HG03460 (cell line): ENCODE results near the gene PARD3B.

Experiments used
- ATAC-seq: cut with Tn5 transposase; IDR thresholded peaks from one replicate; pipeline ENCODE4 v1.9.1; 2021; ENCODE audit not compliant: unreplicated experiment

Gene PARD3B

DNA sequence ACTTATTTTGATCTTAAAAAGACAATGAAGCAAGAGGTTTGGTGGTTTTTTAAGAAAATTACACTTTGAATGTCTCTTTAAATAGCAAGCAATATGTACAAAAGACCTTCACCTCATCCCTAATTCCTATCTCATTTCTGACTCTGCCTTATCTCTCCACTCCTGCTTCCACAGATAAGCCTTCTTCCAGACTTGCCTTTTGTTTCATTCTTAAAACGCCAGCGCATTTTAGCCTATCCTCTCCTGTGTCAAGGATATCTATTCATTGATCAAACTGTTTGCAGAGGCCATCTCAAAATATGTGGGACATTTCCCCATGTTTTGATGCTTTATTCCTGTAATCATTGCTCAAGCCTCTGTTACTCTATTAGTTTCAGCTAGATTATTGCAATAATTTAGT, 562.5 kb downstream of the PARD3B start:
- ATAC-seq: no peak

DNA sequence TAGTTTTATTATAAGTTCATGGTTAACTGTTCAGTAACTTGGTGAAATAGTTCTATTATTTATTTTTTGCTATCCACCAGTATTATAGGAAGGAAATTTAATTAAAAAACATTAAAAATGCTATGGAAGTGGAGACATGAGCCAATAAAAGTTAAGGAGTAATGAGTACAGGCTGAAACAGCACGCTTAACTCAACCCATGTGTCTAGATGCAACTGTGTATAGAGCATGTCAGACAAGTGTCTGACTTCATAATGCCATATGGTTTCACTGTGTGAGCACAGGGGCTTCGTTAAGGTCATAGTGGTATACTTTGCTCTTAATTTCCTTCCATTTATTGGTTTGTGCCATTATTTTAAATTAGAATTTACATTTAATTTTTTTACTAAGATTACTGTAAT, 570.2 kb downstream of the PARD3B start:
- no peak for ATAC-seq

DNA sequence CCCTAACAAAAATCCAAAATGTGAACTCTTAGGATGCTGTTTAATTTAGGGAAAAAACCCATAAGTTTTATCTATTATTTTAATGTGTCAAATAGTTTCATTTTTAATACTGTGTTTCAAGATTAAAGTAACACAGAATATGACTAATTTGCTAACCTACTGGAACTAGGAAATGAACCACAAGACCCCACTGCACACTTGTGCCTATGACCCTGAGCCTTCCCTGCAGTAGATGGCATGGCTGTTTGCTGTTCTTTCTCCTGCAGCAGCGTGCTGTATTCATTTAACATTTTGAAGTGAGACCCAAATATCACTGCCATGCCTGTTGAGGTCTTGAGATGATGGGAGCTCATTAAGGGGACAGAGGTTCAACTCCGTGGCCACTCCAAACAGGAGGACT, 571.9 kb downstream of the PARD3B start:
- ATAC-seq: no peak

DNA sequence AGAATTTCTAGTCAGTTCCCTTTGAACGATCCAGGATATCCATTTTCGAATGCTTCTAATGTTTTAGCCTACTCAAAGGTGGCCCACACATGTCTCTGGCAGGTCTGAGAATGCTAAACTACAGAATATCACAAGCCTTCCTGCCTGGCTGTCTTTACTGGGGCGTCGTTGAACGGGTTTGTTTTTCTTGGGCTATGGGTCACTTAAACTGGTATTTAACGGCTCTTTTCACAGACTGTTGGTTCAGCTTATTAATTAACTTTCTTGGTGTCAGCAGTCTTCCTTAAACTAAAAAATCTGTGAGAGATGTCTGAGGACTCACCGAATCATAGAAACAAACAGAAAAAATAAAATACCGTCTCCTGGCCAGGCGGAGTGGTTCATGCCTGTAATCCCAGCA, 573.9 kb downstream of the PARD3B start:
- ATAC-seq: no peak

- ATAC-seq: no peak
These were observed 583.5 kb downstream of the PARD3B start for GRCh38 chr2:205128726-205129125.

- no peak for ATAC-seq
These were observed 584.3 kb downstream of the PARD3B start for GRCh38 chr2:205129531-205129930.

DNA sequence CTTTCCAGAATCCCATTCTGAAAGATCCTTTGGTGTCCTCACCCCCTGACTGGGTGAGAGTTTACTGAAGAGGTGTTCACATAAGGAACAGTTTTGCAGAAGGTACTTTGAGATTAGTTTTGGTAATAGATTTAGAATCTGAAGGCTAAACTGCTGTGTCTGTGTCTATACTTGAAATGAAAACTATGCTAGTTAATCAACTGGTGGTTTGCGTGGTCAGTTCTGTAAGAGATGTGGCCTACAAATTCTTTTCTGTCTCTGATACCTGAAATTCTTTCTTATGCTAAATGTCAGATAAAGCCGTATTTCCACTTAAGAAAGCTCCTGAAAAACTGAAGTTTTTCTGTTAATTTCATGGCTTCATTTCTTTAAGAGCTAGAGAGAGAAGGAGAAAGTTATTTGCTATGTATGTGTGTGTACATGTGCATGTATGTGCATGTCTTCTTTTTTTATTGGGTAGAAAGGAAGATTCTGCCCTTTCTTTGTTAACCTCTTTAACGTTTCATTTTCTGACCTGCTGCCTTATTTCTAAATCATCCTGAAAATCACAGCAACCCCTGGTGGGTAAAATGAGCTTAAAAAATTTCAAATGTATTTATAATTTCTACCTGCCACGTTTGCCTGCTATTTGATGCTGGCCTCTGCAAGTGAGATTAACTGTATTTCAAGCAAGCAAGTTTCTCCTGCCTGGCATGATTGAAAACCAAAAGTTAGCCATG, 585.0 kb downstream of the PARD3B start:
- ATAC-seq: no peak

DNA sequence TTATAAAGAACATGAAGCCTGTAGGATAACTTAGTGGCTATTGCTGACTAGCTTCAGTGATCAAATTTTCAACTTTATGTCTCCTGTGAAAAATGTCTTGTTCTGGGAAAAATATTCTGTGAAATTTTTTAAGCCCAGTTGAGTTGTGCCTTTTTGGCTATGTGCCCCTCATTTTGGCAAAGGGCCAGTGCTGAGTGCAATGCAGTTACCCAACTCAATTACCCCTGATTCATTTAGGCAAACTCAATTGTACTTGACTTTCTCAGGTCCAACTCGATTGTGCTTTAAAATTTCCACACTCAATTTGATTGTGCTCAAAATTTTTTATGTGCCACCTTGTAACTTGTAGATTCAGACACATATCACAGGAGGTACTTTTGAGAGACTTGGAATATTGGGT, 588.3 kb downstream of the PARD3B start:
- ATAC-seq: no peak

DNA sequence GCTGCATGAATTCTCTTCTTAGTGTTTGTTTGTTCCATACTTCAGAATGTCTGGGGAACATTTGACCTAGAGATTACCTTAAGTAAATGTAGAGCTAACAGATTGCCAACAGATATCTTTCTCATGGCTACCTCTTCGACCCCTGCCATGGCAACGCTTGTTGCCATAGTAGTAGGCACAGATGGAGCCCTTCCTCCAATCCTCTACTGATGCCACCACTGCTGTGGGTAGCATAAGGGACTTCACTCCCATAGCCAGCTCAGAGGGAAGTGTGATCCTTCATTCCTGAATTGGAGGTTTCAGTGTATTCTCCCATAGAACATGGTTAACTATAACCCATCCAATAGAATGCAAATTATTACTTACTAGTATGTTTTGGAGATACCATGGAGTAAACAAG, 593.5 kb downstream of the PARD3B start:
- ATAC-seq: no peak

DNA sequence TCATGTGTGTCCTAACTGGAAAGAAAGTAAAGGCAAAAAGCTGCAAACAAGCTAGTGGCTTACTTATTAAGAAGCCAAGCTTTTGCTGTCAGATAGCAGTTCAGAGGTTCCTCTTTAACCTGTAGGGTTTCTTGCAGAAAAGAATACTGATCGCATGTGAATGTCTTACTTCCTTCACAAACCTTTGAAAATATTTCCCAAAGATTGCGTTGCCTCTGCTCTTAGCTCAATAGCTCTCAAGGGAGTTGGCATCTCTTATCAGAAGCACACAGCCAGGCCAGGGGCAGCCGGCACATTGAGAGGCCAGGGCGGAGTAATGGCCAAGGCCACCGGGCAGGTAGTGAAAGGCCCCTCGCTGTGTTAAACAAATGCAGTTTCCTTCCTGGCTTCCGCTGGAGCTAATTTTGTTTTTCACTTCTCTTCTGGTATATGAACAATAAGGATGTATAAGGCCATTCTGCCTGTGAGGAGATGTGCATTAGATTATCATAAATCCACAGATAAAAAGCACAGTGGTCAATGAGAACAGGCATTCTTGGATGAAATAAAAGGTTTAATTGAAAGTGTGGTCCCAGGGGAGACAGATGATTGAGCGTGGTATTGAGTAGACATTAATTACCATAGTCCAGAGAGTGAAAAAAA, 594.7 kb downstream of the PARD3B start:
- ATAC-seq: peak; percentile 77

DNA sequence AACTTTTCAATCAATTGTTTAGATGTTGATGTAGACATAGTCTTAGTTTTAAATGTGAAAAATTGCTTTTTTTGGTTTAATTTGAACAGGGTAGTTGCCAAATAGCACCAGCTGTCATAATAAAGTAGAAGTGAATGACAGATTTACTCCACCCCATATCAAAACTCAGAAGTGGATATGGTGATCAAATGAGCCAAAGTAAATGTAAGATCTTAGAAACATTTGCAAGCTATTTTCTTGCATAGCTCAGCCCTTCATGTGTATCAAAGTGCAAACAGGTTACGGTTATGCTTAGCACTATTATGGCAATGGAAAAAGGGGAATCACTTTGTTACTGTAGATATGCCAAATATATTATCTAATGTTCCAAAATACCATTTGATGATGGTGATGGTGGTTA, 596.1 kb downstream of the PARD3B start:
- ATAC-seq: no peak

- no peak for ATAC-seq
These were observed 600.6 kb downstream of the PARD3B start for GRCh38 chr2:205145888-205146287.

DNA sequence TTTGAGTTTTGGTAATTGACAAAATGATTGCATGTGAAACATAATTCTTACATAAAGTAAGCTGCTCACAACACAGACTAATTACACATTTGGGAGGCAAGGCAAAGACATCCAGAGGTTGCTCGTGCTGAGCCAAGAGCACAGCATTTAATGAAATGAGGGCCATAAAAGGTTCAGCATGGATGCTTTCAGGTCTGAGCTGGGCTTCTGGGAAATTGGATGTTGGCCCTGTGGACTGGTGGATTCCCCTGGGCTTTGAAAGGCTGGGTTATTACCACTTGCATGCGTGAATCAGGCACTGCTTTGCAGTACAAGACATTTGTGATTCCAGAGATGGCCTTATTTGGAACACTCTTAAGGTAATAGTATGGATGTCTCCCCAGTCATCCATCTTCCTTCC, 603.5 kb downstream of the PARD3B start:
- ATAC-seq: no peak

DNA sequence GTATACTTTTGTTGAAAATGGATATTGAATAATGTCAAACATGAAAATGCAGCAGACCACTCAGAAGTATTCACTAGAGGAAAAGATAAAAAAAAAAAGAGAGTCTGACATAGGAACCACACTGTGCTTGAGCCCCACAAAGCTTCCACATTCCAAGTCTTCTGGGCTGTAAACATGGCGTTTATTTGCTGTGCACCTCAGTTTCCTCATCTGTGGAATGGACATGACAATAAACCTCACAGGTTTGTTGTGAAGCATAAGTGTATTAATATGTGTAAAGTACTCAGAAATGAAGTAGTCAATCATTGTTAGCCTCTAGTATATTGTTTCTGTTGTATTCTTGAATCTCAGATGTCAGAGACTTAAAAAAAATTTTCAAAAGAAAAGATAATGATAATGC, 611.2 kb downstream of the PARD3B start:
- ATAC-seq: no peak

GRCh38 chr2:205158404-205158803, 613.1 kb downstream of the PARD3B start:
- no peak for ATAC-seq

DNA sequence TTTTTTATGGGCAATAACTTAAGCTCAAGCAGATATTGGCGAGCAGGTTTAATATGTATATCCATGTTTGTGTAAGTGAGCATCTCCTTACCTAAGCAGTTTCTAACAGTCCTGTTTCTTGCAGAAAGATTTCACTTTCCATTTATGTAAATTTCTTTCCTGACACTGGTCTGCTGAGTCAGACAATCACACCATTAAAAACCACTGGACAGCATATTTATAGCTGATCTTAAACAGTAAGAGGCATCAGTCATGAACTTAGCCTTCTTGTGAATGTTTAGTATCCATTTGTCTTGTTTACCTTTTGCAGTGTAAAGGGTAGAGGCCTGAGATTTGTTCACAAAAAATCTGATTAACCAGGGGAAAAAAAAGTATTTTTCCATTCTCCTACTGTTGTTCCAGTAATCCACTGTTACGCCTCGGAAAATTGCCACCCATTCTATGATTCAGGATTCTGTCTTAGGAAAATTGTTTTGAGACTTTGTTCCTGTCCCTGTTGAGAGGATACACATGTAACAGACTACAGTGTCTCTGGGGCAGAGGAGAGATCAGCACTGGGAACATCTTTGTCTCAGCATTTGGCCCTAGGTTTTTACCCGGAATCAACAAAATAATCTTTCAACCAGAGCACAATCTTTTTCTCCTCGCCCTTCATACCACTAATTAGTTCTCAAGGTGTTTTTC, 616.0 kb downstream of the PARD3B start:
- no peak for ATAC-seq

- ATAC-seq: no peak
These were observed 621.5 kb downstream of the PARD3B start for GRCh38 chr2:205166745-205167144.

DNA sequence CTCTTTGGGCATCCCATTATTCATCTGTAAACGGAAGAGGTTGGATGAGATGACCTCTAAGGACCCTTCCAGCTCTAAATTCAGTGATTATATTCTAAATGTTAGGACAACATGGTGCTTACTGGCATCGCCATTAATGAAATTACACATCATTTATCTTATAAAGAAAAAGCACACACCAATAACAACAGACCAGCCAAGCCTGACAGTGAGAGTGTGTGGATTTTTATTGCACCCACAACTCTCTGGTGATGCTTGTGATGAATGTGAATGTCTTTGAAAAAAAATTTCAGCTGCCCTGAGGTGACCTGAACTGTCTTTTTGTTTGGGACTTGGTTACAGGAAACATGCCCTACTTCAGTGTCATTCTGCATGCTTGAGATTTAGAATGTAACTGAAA, 623.7 kb downstream of the PARD3B start:
- no peak for ATAC-seq

DNA sequence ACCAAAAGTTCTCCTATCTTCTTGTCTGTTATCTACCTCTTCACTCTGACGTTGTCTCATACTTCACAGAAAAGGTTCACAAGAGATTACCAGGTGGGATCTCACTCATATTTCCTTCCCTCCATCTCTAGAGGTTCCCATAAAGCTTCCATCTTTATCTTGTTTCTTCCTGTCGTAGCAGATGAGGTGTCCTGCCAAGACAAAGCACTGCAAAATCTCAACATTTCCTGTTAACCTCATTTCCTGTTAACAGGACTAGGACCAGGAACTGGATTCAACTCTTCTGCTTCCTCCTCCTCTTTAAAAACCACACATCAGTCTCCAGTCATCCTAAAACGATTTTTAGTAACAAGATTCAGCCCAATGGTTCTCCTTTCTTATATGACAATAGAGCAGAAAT, 624.2 kb downstream of the PARD3B start:
- no peak for ATAC-seq

- ATAC-seq: no peak
These were observed 625.1 kb downstream of the PARD3B start for GRCh38 chr2:205170399-205170798.

DNA sequence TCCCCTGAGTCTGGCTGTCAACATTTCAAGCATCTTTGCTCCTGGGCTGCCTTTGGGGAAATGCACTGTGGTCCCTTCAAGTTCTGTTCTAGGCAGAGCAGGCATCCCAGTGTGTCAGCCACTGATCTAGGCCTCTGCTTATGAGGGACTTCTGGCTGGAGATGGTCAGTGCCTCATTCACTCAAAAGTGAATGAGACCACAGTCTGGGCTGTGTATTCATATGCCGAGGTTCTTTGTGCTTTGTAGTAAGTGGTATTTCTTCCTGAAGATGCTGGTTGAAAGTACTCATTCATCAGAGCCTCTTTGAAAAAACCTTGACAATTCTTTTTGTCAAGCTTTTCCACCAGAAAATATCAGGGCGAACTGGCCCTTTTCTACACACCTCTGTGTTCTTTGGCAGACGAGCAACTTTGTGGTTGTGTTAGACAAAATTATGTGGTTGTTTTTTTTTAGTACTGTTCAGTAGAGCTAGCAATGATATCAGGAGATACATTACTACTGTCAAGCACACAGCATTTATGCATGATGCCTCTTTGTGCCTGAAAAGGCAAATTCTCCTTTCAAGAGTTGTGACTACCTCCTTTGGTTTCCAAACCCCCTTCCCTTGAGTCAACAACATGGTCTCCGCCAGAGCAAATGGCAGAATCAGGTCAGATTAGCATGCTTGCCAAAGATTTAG, 626.1 kb downstream of the PARD3B start:
- ATAC-seq: no peak

- ATAC-seq: no peak
These were observed 630.6 kb downstream of the PARD3B start for GRCh38 chr2:205175831-205176230.
